GM23338 (cell line): Measurements from ENCODE around the gene MMP17.

Experiments used
- CREB1 ChIP-seq: fragments of 250-450 bp; sonication (Bioruptor Pico); IDR thresholded peaks from 2 replicates; pipeline ENCODE4 v1.5.0; 2020; ENCODE audit warnings: low read depth, mild to moderate bottlenecking, moderate library complexity
- EZH2 ChIP-seq: fragments of 200-600 bp; sonication (generic); IDR thresholded peaks from one replicate; pipeline ENCODE4 v1.8.0; 2017; ENCODE audit warnings: antibody characterized with exemption, mild to moderate bottlenecking, low read depth; ENCODE audit not compliant: unreplicated experiment
- EZH2phosphoT487 ChIP-seq: fragments of 200-600 bp; sonication (generic); IDR thresholded peaks from one replicate; pipeline ENCODE4 v1.8.1; 2018; ENCODE audit warnings: antibody characterized with exemption; ENCODE audit not compliant: unreplicated experiment
- POLR2AphosphoS5 ChIP-seq: IDR thresholded peaks from 2 replicates; pipeline ENCODE4 v1.6.1; 2016; ENCODE audit warnings: antibody characterized with exemption, low read depth
- TF ChIP-seq, protein P1 (sequence below), 2 experiments: fragments of 200-600 bp in 1 of 2; sonication (generic) in 1 of 2; conservative IDR thresholded peaks; 2 replicates each; pipeline versions ENCODE4 v1.5.1 to v1.6.1; 2016 to 2017; ENCODE audit warnings: antibody characterized with exemption in 2 of 2, low read depth in 2 of 2, mild to moderate bottlenecking in 2 of 2, moderate library complexity in 1 of 2
- TF ChIP-seq, protein P2 (sequence below): IDR thresholded peaks from one replicate; pipeline ENCODE4 v1.6.1; 2018; ENCODE audit warnings: antibody characterized with exemption; ENCODE audit not compliant: unreplicated experiment

- TF ChIP-seq, protein P1, sequence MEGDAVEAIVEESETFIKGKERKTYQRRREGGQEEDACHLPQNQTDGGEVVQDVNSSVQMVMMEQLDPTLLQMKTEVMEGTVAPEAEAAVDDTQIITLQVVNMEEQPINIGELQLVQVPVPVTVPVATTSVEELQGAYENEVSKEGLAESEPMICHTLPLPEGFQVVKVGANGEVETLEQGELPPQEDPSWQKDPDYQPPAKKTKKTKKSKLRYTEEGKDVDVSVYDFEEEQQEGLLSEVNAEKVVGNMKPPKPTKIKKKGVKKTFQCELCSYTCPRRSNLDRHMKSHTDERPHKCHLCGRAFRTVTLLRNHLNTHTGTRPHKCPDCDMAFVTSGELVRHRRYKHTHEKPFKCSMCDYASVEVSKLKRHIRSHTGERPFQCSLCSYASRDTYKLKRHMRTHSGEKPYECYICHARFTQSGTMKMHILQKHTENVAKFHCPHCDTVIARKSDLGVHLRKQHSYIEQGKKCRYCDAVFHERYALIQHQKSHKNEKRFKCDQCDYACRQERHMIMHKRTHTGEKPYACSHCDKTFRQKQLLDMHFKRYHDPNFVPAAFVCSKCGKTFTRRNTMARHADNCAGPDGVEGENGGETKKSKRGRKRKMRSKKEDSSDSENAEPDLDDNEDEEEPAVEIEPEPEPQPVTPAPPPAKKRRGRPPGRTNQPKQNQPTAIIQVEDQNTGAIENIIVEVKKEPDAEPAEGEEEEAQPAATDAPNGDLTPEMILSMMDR (conservative IDR thresholded peaks at IDR 0.05; ENCODE audit: low read depth in 2 of 2): no peak
- TF ChIP-seq CREB1 (CRISPR knock-in tag) (no peak), EZH2phosphoT487 (no peak), POLR2AphosphoS5 (no peak), EZH2 (no peak)
- TF ChIP-seq, protein P2, sequence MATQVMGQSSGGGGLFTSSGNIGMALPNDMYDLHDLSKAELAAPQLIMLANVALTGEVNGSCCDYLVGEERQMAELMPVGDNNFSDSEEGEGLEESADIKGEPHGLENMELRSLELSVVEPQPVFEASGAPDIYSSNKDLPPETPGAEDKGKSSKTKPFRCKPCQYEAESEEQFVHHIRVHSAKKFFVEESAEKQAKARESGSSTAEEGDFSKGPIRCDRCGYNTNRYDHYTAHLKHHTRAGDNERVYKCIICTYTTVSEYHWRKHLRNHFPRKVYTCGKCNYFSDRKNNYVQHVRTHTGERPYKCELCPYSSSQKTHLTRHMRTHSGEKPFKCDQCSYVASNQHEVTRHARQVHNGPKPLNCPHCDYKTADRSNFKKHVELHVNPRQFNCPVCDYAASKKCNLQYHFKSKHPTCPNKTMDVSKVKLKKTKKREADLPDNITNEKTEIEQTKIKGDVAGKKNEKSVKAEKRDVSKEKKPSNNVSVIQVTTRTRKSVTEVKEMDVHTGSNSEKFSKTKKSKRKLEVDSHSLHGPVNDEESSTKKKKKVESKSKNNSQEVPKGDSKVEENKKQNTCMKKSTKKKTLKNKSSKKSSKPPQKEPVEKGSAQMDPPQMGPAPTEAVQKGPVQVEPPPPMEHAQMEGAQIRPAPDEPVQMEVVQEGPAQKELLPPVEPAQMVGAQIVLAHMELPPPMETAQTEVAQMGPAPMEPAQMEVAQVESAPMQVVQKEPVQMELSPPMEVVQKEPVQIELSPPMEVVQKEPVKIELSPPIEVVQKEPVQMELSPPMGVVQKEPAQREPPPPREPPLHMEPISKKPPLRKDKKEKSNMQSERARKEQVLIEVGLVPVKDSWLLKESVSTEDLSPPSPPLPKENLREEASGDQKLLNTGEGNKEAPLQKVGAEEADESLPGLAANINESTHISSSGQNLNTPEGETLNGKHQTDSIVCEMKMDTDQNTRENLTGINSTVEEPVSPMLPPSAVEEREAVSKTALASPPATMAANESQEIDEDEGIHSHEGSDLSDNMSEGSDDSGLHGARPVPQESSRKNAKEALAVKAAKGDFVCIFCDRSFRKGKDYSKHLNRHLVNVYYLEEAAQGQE: no peak
Measured at GRCh38 chr12:131788070-131788469, 40.1 kb upstream of the MMP17 start.
